Pancreas (tissue), 10 donors: Measurements from ENCODE around the gene RREB1. TPM values are rescaled to one million over a fixed set of nuclear protein-coding genes. Genes with fewer than 3 reads are reported as not detected.

ENCODE experiments used
- ATAC-seq, 4 donors: fragments of 200-7000 bp; cut with Tn5 transposase; one replicate each; pipeline versions ENCODE4 v1.8.0 to v1.9.1; 2020; ENCODE audit warnings: mild to moderate bottlenecking in 4 of 4, moderate library complexity in 4 of 4
- DNase-seq, 6 donors: peaks; one replicate each; pipeline ENCODE4 v3.0.0-alpha.2; 2020
- FAIRE-seq: peaks from 2 replicates; lab custom pipeline; 2012; peaks lifted over from hg19 to GRCh38; lab: Jason Lieb, UNC
- H3K27ac ChIP-seq, 4 donors: fragments of 200-600 bp; sonication (generic); 1 replicate in 3 of 4; 2 replicates in 1 of 4; pipeline versions ENCODE4 v1.5.0 to v1.8.0; 2020
- H3K27me3 ChIP-seq, 4 donors: fragments of 200-600 bp; one replicate each; pipeline ENCODE4 v1.8.0; 2021
- H3K36me3 ChIP-seq, 3 donors: fragments of 200-600 bp; sonication (generic) in 1 of 3; one replicate each; pipeline versions ENCODE4 v1.5.0 to v1.8.0; 2020 to 2021
- H3K4me1 ChIP-seq, 3 donors: fragments of 200-600 bp; one replicate each; pipeline ENCODE4 v1.8.0; 2021
- H3K4me3 ChIP-seq, 4 donors: fragments of 200-600 bp; sonication (generic) in 2 of 4; one replicate each; pipeline versions ENCODE4 v1.5.0 to v1.8.0; 2020 to 2021
- H3K9me3 ChIP-seq, 4 donors: fragments of 200-600 bp; one replicate each; pipeline ENCODE4 v1.8.0; 2021
- WGBS, 2 donors: extraction: QIAGEN DNeasy Blood & Tissue Kit; methylation state at CpG; one replicate each; pipeline ENCODE4 v1.1.7; 2013; 5-methylcytosine and 5-hydroxymethylcytosine counted together
- intact Hi-C, 3 donors: fragments of 100-400 bp; cut with DNase I; formaldehyde crosslinking; loops; one replicate each; pipeline versions ENCODE4 v1.11.1 to v1.14.2; 2022
- polyA plus RNA-seq, 2 donors: library from polyadenylated mRNA; stranded (reverse); fragments of 200-250 nt; gene quantifications; one replicate each; pipeline ENCODE4 v1.2.3, GENCODE V29; 2013
- total RNA-seq, 6 donors: library from RNA; stranded (reverse); fragmentation: NEBNext Ultra II Directional in 4 of 6; extraction: Animal tissue kit (Norgen Biotek cat#: 25700) in 4 of 6; gene quantifications; one replicate each; pipeline versions ENCODE4 v1.2.1 to v1.2.4, GENCODE V29; 2021 to 2023
- TF ChIP-seq, protein P1 (sequence below), 4 donors: fragments of 200-600 bp; sonication (generic) in 3 of 4; IDR thresholded peaks; one replicate each; pipeline versions ENCODE4 v1.5.0 to v1.8.0; 2021; ENCODE audit warnings: antibody characterized with exemption in 4 of 4
- donor health status: healthy with polysubstance abuse.
- donor health status: DM: no; HTN: no; CAD: no; lungs with moderate emphysema.
- donor health status: DM: no; HTN: no; CAD: no.
- donor health status: control.
- donor health status: control.
- donor health status: Bipolar disorder and iron deficiency.
- donor health status: DM: yes; HTN: yes; CAD: no.
- donor health status: DM: no; HTN: no; CAD: no.
- donor health status: DM: no; HTN: no; CAD: no.
- donor health status: DM: yes; HTN: yes; CAD: no.

RREB1 gene
- total and polyA plus RNA-seq, 8 donors: 8.9 to 45.3 (median 29.1) TPM

DNA sequence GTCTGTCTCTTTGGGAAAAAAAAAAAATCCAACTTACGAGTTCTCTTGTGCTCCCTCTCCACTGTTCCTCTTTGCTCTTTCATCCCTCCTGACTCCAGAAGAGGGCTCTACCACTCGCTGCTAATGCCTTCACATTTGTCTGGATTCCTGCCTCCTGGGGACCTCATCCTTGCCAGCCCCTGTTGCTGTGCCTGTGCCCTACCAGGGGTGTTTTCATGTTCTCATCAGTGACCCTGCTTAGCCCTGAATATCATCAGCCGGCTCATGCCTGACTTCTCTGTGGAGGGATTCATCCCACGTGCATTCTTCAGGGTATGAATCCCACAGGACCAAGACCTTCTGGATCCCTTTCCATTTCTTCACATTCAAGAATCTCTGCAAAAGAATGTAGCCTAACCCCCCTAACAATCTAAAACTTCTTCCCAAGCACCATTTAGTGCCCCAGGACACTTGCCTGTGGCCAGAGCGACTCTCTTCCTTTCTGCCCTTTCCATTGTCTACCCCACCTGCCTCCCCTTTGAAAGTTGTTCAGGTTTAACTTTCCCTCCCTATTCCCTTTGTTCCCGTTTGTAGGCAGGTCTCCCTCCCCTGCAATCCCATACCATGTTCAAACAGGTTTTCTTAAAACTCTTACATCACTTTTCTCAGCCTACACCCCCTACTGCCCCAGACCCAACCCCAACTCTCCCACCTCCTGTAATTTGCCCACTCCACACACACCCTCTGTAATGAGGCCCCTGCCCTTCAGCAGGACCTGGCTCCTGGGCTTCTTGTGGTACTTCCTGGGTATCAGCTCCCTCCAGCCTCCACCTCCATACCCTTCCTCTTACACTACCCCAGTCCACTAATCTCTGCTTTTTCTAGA is 50.2 kb downstream of the RREB1 start:
- Histone ChIP-seq H3K36me3 (no peaks in the 10 kb centered on the region), H3K4me1 (peaks cover 8 to 54% (median 20%) of the 10 kb centered on the region in 3 donors), H3K27me3 (no peaks in the 10 kb centered on the region), H3K4me3 (no peak overlapping the region), H3K9me3 (no peaks in the 10 kb centered on the region), H3K27ac (no peak overlapping the region)
- TF ChIP-seq, protein P1, sequence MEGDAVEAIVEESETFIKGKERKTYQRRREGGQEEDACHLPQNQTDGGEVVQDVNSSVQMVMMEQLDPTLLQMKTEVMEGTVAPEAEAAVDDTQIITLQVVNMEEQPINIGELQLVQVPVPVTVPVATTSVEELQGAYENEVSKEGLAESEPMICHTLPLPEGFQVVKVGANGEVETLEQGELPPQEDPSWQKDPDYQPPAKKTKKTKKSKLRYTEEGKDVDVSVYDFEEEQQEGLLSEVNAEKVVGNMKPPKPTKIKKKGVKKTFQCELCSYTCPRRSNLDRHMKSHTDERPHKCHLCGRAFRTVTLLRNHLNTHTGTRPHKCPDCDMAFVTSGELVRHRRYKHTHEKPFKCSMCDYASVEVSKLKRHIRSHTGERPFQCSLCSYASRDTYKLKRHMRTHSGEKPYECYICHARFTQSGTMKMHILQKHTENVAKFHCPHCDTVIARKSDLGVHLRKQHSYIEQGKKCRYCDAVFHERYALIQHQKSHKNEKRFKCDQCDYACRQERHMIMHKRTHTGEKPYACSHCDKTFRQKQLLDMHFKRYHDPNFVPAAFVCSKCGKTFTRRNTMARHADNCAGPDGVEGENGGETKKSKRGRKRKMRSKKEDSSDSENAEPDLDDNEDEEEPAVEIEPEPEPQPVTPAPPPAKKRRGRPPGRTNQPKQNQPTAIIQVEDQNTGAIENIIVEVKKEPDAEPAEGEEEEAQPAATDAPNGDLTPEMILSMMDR (IDR thresholded peaks at IDR 0.05): no peak
- DNase-seq (no peak), ATAC-seq (no peak), FAIRE-seq (no peak)
- WGBS, 2 donors: 73 to 80% methylated on average over 6 of the region's 6 CpGs
- intact Hi-C loops: no loop called here

- DNase-seq (no peak), ATAC-seq (peak; percentile 36 to 57 (median 47)), FAIRE-seq (no peak)
- TF ChIP-seq, protein P1 (IDR thresholded peaks at IDR 0.05): no peak
- H3K4me3 ChIP-seq: no peak overlapping the region
- H3K9me3 ChIP-seq: no peaks in the 10 kb centered on the region
- intact Hi-C loops: no loop called here
- peaks cover 0 to 50% (median 27%) of the 10 kb centered on the region in 3 donors for H3K4me1 ChIP-seq
- H3K36me3 ChIP-seq: no peaks in the 10 kb centered on the region
- no peak overlapping the region for H3K27ac ChIP-seq
- WGBS, 2 donors: 71 to 78% methylated on average over 4 of the region's 4 CpGs
- no peaks in the 10 kb centered on the region for H3K27me3 ChIP-seq
Observed at GRCh38 chr6:7159790-7160525, 52.2 kb downstream of the RREB1 start.

- H3K4me1 ChIP-seq: peaks cover 0 to 49% (median 32%) of the 10 kb centered on the region in 3 donors
- TF ChIP-seq, protein P1 (IDR thresholded peaks at IDR 0.05): no peak
Observed at GRCh38 chr6:7161253-7161623, 53.5 kb downstream of the RREB1 start.

DNA sequence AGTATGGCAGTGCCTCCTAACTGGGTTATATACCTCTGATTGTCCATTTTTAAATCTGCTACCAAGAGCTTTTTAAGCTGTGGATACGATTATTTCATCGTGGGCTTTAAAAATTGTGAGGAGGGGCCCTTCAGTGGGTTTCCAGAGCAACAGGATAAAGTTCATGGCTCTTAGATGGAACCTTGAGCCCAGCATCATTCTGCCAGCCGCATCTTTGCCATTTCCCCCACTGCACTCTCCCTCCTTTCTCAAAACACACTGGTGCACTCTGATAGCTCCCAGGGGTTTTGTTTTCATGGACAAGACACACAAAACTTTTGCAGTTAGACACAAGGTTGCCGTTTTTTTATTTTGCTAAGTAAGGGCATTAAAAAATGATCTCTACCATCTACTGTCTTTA is 54.1 kb downstream of the RREB1 start:
- intact Hi-C loops: no loop called here
- no peaks in the 10 kb centered on the region for H3K9me3 ChIP-seq
- H3K36me3 ChIP-seq: no peaks in the 10 kb centered on the region
- H3K4me3 ChIP-seq: no peak overlapping the region
- no peak overlapping the region for H3K27ac ChIP-seq
- H3K4me1 ChIP-seq: peaks cover 0 to 45% (median 35%) of the 10 kb centered on the region in 3 donors
- no peak for FAIRE-seq
- TF ChIP-seq, protein P1 (IDR thresholded peaks at IDR 0.05): no peak
- DNase-seq: no peak
- no peak for ATAC-seq
- H3K27me3 ChIP-seq: no peaks in the 10 kb centered on the region
- WGBS, 2 donors: 78 to 82% methylated on average over 4 of the region's 4 CpGs

More at GRCh38 chr6:7161253-7161623, 53.5 kb downstream of the RREB1 start:
- FAIRE-seq: no peak
- H3K27me3 ChIP-seq: no peaks in the 10 kb centered on the region
- intact Hi-C loops: no loop called here
- H3K36me3 ChIP-seq: no peaks in the 10 kb centered on the region
- H3K4me3 ChIP-seq: no peak overlapping the region
- no peak for ATAC-seq
- no peaks in the 10 kb centered on the region for H3K9me3 ChIP-seq
- DNase-seq: no peak
- H3K27ac ChIP-seq: peak overlapping the region in 1 of 4 donors; percentile 41
